Rectal smooth muscle tissue (tissue), 1 donor: ENCODE measurements around the gene ALG9.
"Not testable (repeated sequence)": the region's sequence is repeated elsewhere in the genome, so short reads cannot be mapped to it uniquely, and the experiment has no call there.

Experiments used
- H3K27ac ChIP-seq: one replicate; pipeline ENCODE4 v1.7.0; 2013; ENCODE audit warnings: low read depth, low read length, inconsistent platforms
- H3K27me3 ChIP-seq: one replicate; pipeline ENCODE4 v1.7.0; 2013; ENCODE audit warnings: low read length; ENCODE audit not compliant: control insufficient read depth, insufficient read depth
- H3K36me3 ChIP-seq: one replicate; pipeline ENCODE4 v1.7.0; 2013; ENCODE audit warnings: low read length; ENCODE audit not compliant: control insufficient read depth, insufficient read depth
- H3K4me1 ChIP-seq: one replicate; pipeline ENCODE4 v1.7.0; 2013; ENCODE audit warnings: low read length; ENCODE audit not compliant: control insufficient read depth, insufficient read depth
- H3K4me3 ChIP-seq: one replicate; pipeline ENCODE4 v1.7.0; 2013; ENCODE audit warnings: low read length
- H3K9ac ChIP-seq: one replicate; pipeline ENCODE4 v1.7.0; 2013; ENCODE audit warnings: low read length

The ALG9 gene

GRCh38 chr11:111797145-111797581 is 74.2 kb downstream of the ALG9 start:
- H3K4me3 ChIP-seq: no peak overlapping the region
- no peak overlapping the region for H3K27ac ChIP-seq
- no peaks in the 10 kb centered on the region for H3K36me3 ChIP-seq
- no peaks in the 10 kb centered on the region for H3K4me1 ChIP-seq
- H3K27me3 ChIP-seq: no peaks in the 10 kb centered on the region
- H3K9ac ChIP-seq: no peak overlapping the region

- Histone ChIP-seq H3K27me3 (no peaks in the 10 kb centered on the region), H3K4me1 (no peaks in the 10 kb centered on the region), H3K27ac (no peak overlapping the region), H3K9ac (no peak overlapping the region), H3K36me3 (no peaks in the 10 kb centered on the region), H3K4me3 (no peak overlapping the region)
These were observed 74.7 kb downstream of the ALG9 start for GRCh38 chr11:111796696-111797095.

GRCh38 chr11:111795334-111795985 is 75.9 kb downstream of the ALG9 start:
- Histone ChIP-seq H3K27ac (no peak overlapping the region), H3K4me1 (no peaks in the 10 kb centered on the region), H3K36me3 (no peaks in the 10 kb centered on the region), H3K27me3 (no peaks in the 10 kb centered on the region), H3K4me3 (no peak overlapping the region), H3K9ac (no peak overlapping the region)

GRCh38 chr11:111793863-111794262 is 77.5 kb downstream of the ALG9 start:
- Histone ChIP-seq H3K27me3 (no peaks in the 10 kb centered on the region), H3K36me3 (no peaks in the 10 kb centered on the region), H3K4me1 (no peaks in the 10 kb centered on the region), H3K9ac (no peak overlapping the region), H3K27ac (no peak overlapping the region), H3K4me3 (no peak overlapping the region)

DNA sequence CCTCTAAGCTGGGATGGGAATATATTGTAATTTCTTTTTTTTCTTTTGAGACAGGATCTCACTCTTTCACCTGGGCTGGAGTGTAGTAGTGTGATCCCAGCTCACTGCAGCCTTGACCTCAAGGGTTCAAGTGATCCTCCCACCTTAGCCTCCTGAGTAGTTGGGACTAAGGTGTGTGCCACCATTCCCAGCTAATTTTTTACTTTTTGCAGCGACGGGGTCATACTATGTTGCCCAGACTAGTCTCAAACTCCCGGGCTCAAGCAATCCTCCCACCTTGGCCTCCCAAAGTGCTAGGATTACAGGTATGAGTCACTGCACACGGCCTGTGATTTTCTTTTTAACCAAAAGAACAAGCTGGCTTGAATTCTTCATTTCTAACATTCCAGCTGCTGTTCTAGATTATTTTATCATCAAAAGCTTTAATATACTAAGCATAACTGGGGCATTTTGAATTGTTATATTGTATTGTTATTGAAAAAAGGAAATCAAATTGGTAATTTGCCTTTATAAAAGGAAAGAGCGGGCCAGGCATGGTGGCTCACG is 78.4 kb downstream of the ALG9 start:
- no peak overlapping the region for H3K9ac ChIP-seq
- H3K27ac ChIP-seq: no peak overlapping the region
- no peaks in the 10 kb centered on the region for H3K36me3 ChIP-seq
- H3K27me3 ChIP-seq: no peaks in the 10 kb centered on the region
- no peak overlapping the region for H3K4me3 ChIP-seq
- H3K4me1 ChIP-seq: no peaks in the 10 kb centered on the region

DNA sequence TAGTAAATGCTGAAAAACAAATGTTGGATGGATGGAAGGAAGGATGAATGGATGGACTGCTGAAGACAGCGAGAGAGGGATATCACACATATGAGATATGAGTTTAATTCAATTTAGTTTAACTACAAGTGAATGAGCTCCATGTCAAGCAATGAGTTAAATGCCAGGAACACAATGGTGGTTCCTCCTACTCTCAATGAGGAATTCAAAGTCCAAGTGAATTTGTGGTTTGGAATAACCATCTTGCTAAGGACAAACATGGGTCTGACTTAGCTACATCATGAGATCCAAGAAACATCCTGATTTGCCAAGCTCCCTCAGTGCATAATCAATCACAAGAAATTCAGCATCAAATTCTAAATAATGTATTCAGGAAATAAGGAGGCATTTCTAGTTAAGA is 79.1 kb downstream of the ALG9 start:
- Histone ChIP-seq H3K27me3 (no peaks in the 10 kb centered on the region), H3K4me3 (no peak overlapping the region), H3K9ac (no peak overlapping the region), H3K4me1 (no peaks in the 10 kb centered on the region), H3K27ac (no peak overlapping the region), H3K36me3 (no peaks in the 10 kb centered on the region)

DNA sequence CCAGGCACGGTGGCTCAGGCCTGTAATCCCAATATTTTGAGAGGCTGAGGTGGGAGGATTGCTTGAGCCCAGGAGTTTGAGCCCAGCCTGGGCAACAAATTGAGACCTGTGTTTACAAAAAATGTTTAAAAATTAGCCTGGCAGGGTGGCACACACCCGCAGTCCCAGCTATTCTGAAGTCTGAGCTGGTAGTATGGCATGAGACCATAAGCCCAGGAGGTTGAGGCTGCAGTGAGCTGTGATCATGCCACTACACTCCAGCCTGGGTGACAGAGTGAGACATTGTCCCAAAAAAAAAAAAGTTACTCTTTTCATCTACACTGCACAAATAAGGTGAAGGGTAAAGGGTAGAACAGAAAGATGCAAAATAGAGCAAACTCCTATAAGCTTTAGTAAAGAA is 82.9 kb downstream of the ALG9 start:
- no peak overlapping the region for H3K4me3 ChIP-seq
- H3K27me3 ChIP-seq: no peaks in the 10 kb centered on the region
- H3K4me1 ChIP-seq: no peaks in the 10 kb centered on the region
- H3K9ac ChIP-seq: no peak overlapping the region
- H3K27ac ChIP-seq: no peak overlapping the region
- H3K36me3 ChIP-seq: peaks cover 7% of the 10 kb centered on the region

- H3K4me3 ChIP-seq: no peak overlapping the region
- H3K4me1 ChIP-seq: no peaks in the 10 kb centered on the region
- peaks cover 7% of the 10 kb centered on the region for H3K36me3 ChIP-seq
- H3K27me3 ChIP-seq: no peaks in the 10 kb centered on the region
- no peak overlapping the region for H3K9ac ChIP-seq
- no peak overlapping the region for H3K27ac ChIP-seq
These were observed 83.3 kb downstream of the ALG9 start for GRCh38 chr11:111788051-111788450.

GRCh38 chr11:111785886-111786412 is 85.4 kb downstream of the ALG9 start:
- no peaks in the 10 kb centered on the region for H3K27me3 ChIP-seq
- no peak overlapping the region for H3K4me3 ChIP-seq
- H3K9ac ChIP-seq: no peak overlapping the region
- H3K4me1 ChIP-seq: no peaks in the 10 kb centered on the region
- H3K27ac ChIP-seq: no peak overlapping the region
- peaks cover 7% of the 10 kb centered on the region for H3K36me3 ChIP-seq

- Histone ChIP-seq H3K27ac (no peak overlapping the region), H3K4me3 (no peak overlapping the region), H3K36me3 (peaks cover 7% of the 10 kb centered on the region), H3K9ac (no peak overlapping the region), H3K27me3 (no peaks in the 10 kb centered on the region), H3K4me1 (no peaks in the 10 kb centered on the region)
These were observed 86.3 kb downstream of the ALG9 start for GRCh38 chr11:111785076-111785475.

- H3K4me3 ChIP-seq, H3K36me3 ChIP-seq, H3K9ac ChIP-seq, H3K27ac ChIP-seq, H3K4me1 ChIP-seq, H3K27me3 ChIP-seq: not testable (repeated sequence)
These were observed 87.1 kb downstream of the ALG9 start for GRCh38 chr11:111784311-111784710.

GRCh38 chr11:111782109-111782741 is 89.2 kb downstream of the ALG9 start:
- H3K4me1 ChIP-seq: no peaks in the 10 kb centered on the region
- no peak overlapping the region for H3K4me3 ChIP-seq
- H3K9ac ChIP-seq: no peak overlapping the region
- H3K36me3 ChIP-seq: peaks cover 7% of the 10 kb centered on the region
- no peaks in the 10 kb centered on the region for H3K27me3 ChIP-seq
- no peak overlapping the region for H3K27ac ChIP-seq

- Histone ChIP-seq H3K4me3 (no peak overlapping the region), H3K27ac (no peak overlapping the region), H3K9ac (no peak overlapping the region), H3K27me3 (no peaks in the 10 kb centered on the region), H3K36me3 (no peaks in the 10 kb centered on the region), H3K4me1 (no peaks in the 10 kb centered on the region)
These were observed 92.3 kb downstream of the ALG9 start for GRCh38 chr11:111779118-111779517.
